RWPE2 (cell line): Measurements from ENCODE around the gene PPARGC1A.

ENCODE experiments used
- ATAC-seq: fragments of 200-7000 bp; cut with Tn5 transposase; 3 replicates; pipeline ENCODE4 v1.9.1; 2021; ENCODE audit warnings: low read depth
- DNase-seq: peaks from one replicate; pipeline ENCODE4 v3.0.0-alpha.2; 2020; ENCODE audit warnings: low spot score
- H3K27ac ChIP-seq: fragments of 450-650 bp; 2 replicates; pipeline ENCODE4 v1.5.1; 2017; ENCODE audit warnings: mild to moderate bottlenecking; ENCODE audit not compliant: poor library complexity, severe bottlenecking
- H3K27me3 ChIP-seq: fragments of 250-450 bp; sonication (Bioruptor Pico); 2 replicates; pipeline ENCODE4 v1.5.1; 2021; ENCODE audit warnings: mild to moderate bottlenecking, moderate library complexity; ENCODE audit not compliant: insufficient read depth, poor library complexity, severe bottlenecking
- H3K36me3 ChIP-seq: fragments of 250-450 bp; sonication (Bioruptor Pico); 2 replicates; pipeline ENCODE4 v1.5.1; 2020; ENCODE audit warnings: low read depth, mild to moderate bottlenecking, moderate library complexity
- H3K4me1 ChIP-seq: fragments of 250-450 bp; sonication (Bioruptor Pico); 2 replicates; pipeline ENCODE4 v1.5.1; 2021; ENCODE audit warnings: mild to moderate bottlenecking, moderate library complexity; ENCODE audit not compliant: insufficient read depth, poor library complexity, severe bottlenecking
- H3K4me3 ChIP-seq: fragments of 250-450 bp; sonication (Bioruptor Pico); 2 replicates; pipeline ENCODE4 v1.5.1; 2021; ENCODE audit warnings: mild to moderate bottlenecking, moderate library complexity; ENCODE audit not compliant: severe bottlenecking
- H3K9me3 ChIP-seq: fragments of 250-450 bp; sonication (Bioruptor Pico); 2 replicates; pipeline ENCODE4 v1.5.1; 2021; ENCODE audit warnings: mild to moderate bottlenecking, moderate library complexity; ENCODE audit not compliant: severe bottlenecking
- CTCF ChIP-seq: fragments of 450-650 bp; IDR thresholded peaks from one replicate; pipeline ENCODE4 v1.5.1; 2017; ENCODE audit warnings: mild to moderate bottlenecking, moderate library complexity; ENCODE audit not compliant: poor library complexity, severe bottlenecking

Gene PPARGC1A

GRCh38 chr4:23889814-23890341 is at the start of gene PPARGC1A:
PPARGC1A (minus strand) TSS chr4:23890047; CDS start chr4:23889957, 90 bp downstream.
- DNase-seq (no peak), ATAC-seq (no peak)
- Histone ChIP-seq H3K36me3 (no peaks in the 10 kb centered on the region), H3K4me1 (no peaks in the 10 kb centered on the region), H3K4me3 (no peak within 1 kb of the TSS), H3K27me3 (peaks cover 23% of the 10 kb centered on the region), H3K27ac (no peak within 1 kb of the TSS), H3K9me3 (no peaks in the 10 kb centered on the region)
- no peak for TF ChIP-seq CTCF

GRCh38 chr4:23938796-23939195 is 48.9 kb upstream of the PPARGC1A start:
- Histone ChIP-seq H3K4me1 (no peaks in the 10 kb centered on the region), H3K27me3 (no peaks in the 10 kb centered on the region), H3K4me3 (no peak overlapping the region), H3K9me3 (no peaks in the 10 kb centered on the region), H3K36me3 (no peaks in the 10 kb centered on the region), H3K27ac (no peak overlapping the region)
- ATAC-seq = no peak
- TF ChIP-seq CTCF = no peak
- no peak for DNase-seq

GRCh38 chr4:23937173-23937572 is 47.3 kb upstream of the PPARGC1A start:
- Histone ChIP-seq H3K4me1 (no peaks in the 10 kb centered on the region), H3K36me3 (no peaks in the 10 kb centered on the region), H3K4me3 (no peak overlapping the region), H3K27ac (no peak overlapping the region), H3K9me3 (no peaks in the 10 kb centered on the region), H3K27me3 (no peaks in the 10 kb centered on the region)
- TF ChIP-seq CTCF = no peak
- no peak for ATAC-seq
- no peak for DNase-seq

GRCh38 chr4:23934915-23935314 is 45.1 kb upstream of the PPARGC1A start:
- no peak for TF ChIP-seq CTCF
- Histone ChIP-seq H3K4me3 (no peak overlapping the region), H3K36me3 (no peaks in the 10 kb centered on the region), H3K4me1 (no peaks in the 10 kb centered on the region), H3K27me3 (no peaks in the 10 kb centered on the region), H3K9me3 (no peaks in the 10 kb centered on the region), H3K27ac (no peak overlapping the region)
- peak; percentile 36; the same call in 1 of the 3 replicates for ATAC-seq
- DNase-seq = no peak

- no peaks in the 10 kb centered on the region for H3K36me3 ChIP-seq
- no peak overlapping the region for H3K27ac ChIP-seq
- TF ChIP-seq CTCF = no peak
- H3K4me3 ChIP-seq = no peak overlapping the region
- ATAC-seq (no peak), DNase-seq (no peak)
- H3K27me3 ChIP-seq = no peaks in the 10 kb centered on the region
- H3K4me1 ChIP-seq = no peaks in the 10 kb centered on the region
- H3K9me3 ChIP-seq = no peaks in the 10 kb centered on the region
Observed at GRCh38 chr4:23934223-23934622, 44.4 kb upstream of the PPARGC1A start.
